Transverse colon (tissue), 3 donors: Measurements from ENCODE around the gene RUFY3.

Experiments used
- CTCF ChIP-seq, 5 experiments: fragments of 200-600 bp in 3 of 5; fragments of 450-650 bp in 2 of 5; sonication (generic) in 3 of 5; IDR thresholded peaks; 1 replicate in 2 of 5; 2 replicates in 3 of 5; pipeline ENCODE4 v1.5.1; 2016 to 2017; ENCODE audit warnings: antibody characterized with exemption in 5 of 5, inconsistent platforms in 3 of 5, mild to moderate bottlenecking in 2 of 5, moderate library complexity in 1 of 5
- POLR2A ChIP-seq: fragments of 450-650 bp; IDR thresholded peaks from one replicate; pipeline ENCODE4 v1.6.1; 2016; ENCODE audit warnings: antibody characterized with exemption, mild to moderate bottlenecking, moderate library complexity

GRCh38 chr4:70713453-70714078 lies 8.2 kb upstream of the RUFY3 start:
- TF ChIP-seq POLR2A, result no peak
- TF ChIP-seq CTCF (IDR thresholded peaks at IDR 0.05), result no peak
